ENCODE results near the gene TMEM125. TPM values are rescaled to one million over a fixed set of nuclear protein-coding genes. Genes with fewer than 3 reads are reported as not detected.

TMEM125 gene
- total and polyA plus RNA-seq, 9 of the 15 experiments (the other 6 are each of a cell fraction or from before 2014, with no cell fraction given), result 0.07 to 0.08 TPM; not detected in 7

DNA sequence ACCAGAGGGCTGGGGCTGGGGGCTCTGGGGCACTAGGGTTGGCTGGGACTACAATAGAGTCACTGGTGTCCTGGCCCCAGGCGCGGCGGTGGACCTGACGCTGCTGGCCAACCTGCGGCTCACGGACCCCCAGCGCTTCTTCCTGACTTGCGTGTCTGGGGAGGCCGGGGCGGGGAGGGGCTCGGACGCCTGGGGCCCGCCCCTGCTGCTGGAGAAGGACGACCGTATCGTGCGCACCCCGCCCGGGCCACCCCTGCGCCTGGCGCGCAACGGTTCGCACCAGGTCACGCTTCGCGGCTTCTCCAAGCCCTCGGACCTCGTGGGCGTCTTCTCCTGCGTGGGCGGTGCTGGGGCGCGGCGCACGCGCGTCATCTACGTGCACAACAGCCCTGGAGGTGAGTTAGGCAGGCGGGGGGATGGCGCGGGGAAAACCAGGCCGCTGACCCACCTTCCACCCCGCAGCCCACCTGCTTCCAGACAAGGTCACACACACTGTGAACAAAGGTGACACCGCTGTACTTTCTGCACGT is 35.1 kb downstream of the TMEM125 start:
- Histone ChIP-seq H3K9me1 (ENCODE audit: control insufficient read depth, insufficient read depth, low read length) (no peaks in the 10 kb centered on the region), H3K4me1 (replicated peaks in 1 of 2; ENCODE audit: control insufficient read depth in 2 of 2, insufficient read depth in 2 of 2, low read length in 2 of 2) (peaks cover 4 to 19% of the 10 kb centered on the region in 2 experiments; a peak in 4 of 5 replicates), H3K27ac (ENCODE audit: extremely low read depth, low read depth, low read length) (no peak overlapping the region), H2AFZ (ENCODE audit: low read depth, low read length) (peak overlapping the region; percentile 46), H3K79me2 (ENCODE audit: control insufficient read depth, insufficient read depth, low read length) (no peaks in the 10 kb centered on the region), H3K4me2 (ENCODE audit: insufficient read depth, low read length) (peak overlapping the region; percentile 44), H3K9me3 (replicated peaks; ENCODE audit: control insufficient read depth, insufficient read depth, low read depth, low read length) (0 out of 2 replicates have a peak, but pooled peaks cover 2% of the 10 kb centered on the region), H3K4me3 (no peak overlapping the region), H3K36me3 (ENCODE audit: control insufficient read depth, insufficient read depth, low read length) (no peaks in the 10 kb centered on the region), H3K9ac (ENCODE audit: insufficient read depth in 1 of 2, low read depth in 2 of 2, low read length in 2 of 2) (peak overlapping the region in 1 of 2 experiments; percentile 46; a peak in 2 of 4 replicates), H4K20me1 (replicated peaks; ENCODE audit: control insufficient read depth, insufficient read depth, low read length) (peaks cover 4% of the 10 kb centered on the region; the same call in 1 of the 2 replicates), H3K27me3 (ENCODE audit: control insufficient read depth in 2 of 2, insufficient read depth in 2 of 2, low read length in 2 of 2) (peaks cover 24 to 81% of the 10 kb centered on the region in 2 experiments)
- no TSS peak for BruUV-seq (replicated peaks)
- POLR2A ChIA-PET, result interaction anchor here (0.6 to 1.0 kb wide), 2 partner anchors 25 to 52 kb away, joined by 3 read pairs; no protein-coding TSS in a partner anchor
- CTCF ChIA-PET (ENCODE audit: low intra/inter-chr PET ratio), result no interaction called here
- in situ Hi-C loops (cut with MboI) (no loop called here), intact Hi-C loops (cut with micrococcal nuclease) (no loop called here)
- 5% methylated on average over 38 of the region's 46 CpGs for WGBS (ENCODE audit: insufficient coverage, low coverage, missing lambda C conversion rate)
- DNase-seq (ENCODE audit: extremely low read depth in 1 of 4, low spot score in 3 of 4) (peak; percentile 47 to 86 (median 69)), FAIRE-seq (no peak), ATAC-seq (peak; percentile 56)
- TF ChIP-seq CHD2 (IDR thresholded peaks at IDR 0.05; ENCODE audit: low read depth, low read length) (no peak), RHOXF2B (CRISPR knock-in tag; conservative IDR thresholded peaks at IDR 0.05) (no peak), HNRNPL (IDR thresholded peaks at IDR 0.05; ENCODE audit: low read depth, low read length) (no peak), RBBP5 (IDR thresholded peaks at IDR 0.05; ENCODE audit: borderline replicate concordance, insufficient read depth, low read length, poor library complexity, severe bottlenecking) (no peak), PRPF4 (IDR thresholded peaks at IDR 0.05; ENCODE audit: insufficient read depth, low read depth, low read length, poor library complexity, severe bottlenecking) (no peak), NONO (IDR thresholded peaks at IDR 0.05; ENCODE audit: low read depth in 2 of 2, low read length in 1 of 2) (no peak), NUFIP1 (IDR thresholded peaks at IDR 0.05; ENCODE audit: partially characterized antibody) (no peak), BHLHE40 (IDR thresholded peaks at IDR 0.05; ENCODE audit: low read length) (0 out of 2 replicates have a peak, but pooled peaks have one; percentile 5), BACH1 (tag; IDR thresholded peaks at IDR 0.05) (no peak), ZNF644 (tag; IDR thresholded peaks at IDR 0.05; ENCODE audit: low read depth) (no peak), NRF1 (conservative IDR thresholded peaks at IDR 0.05 in 1 of 2, IDR thresholded peaks at IDR 0.05 in 1 of 2) (peak; percentile 79 to 84), SETDB1 (IDR thresholded peaks at IDR 0.05; ENCODE audit: low read length) (no peak)
- TF ChIP-seq, protein P1, sequence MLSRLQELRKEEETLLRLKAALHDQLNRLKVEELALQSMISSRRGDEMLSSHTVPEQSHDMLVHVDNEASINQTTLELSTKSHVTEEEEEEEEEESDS (CRISPR knock-in tag; IDR thresholded peaks at IDR 0.05), result no peak
- TF ChIP-seq, protein P2, sequence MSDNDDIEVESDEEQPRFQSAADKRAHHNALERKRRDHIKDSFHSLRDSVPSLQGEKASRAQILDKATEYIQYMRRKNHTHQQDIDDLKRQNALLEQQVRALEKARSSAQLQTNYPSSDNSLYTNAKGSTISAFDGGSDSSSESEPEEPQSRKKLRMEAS (CRISPR knock-in tag; IDR thresholded peaks at IDR 0.05), result peak; percentile 92
- TF ChIP-seq, protein P3, sequence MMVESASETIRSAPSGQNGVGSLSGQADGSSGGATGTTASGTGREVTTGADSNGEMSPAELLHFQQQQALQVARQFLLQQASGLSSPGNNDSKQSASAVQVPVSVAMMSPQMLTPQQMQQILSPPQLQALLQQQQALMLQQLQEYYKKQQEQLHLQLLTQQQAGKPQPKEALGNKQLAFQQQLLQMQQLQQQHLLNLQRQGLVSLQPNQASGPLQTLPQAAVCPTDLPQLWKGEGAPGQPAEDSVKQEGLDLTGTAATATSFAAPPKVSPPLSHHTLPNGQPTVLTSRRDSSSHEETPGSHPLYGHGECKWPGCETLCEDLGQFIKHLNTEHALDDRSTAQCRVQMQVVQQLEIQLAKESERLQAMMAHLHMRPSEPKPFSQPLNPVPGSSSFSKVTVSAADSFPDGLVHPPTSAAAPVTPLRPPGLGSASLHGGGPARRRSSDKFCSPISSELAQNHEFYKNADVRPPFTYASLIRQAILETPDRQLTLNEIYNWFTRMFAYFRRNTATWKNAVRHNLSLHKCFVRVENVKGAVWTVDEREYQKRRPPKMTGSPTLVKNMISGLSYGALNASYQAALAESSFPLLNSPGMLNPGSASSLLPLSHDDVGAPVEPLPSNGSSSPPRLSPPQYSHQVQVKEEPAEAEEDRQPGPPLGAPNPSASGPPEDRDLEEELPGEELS (CRISPR knock-in tag; IDR thresholded peaks at IDR 0.05; ENCODE audit: borderline replicate concordance), result no peak
- TF ChIP-seq, protein P4, sequence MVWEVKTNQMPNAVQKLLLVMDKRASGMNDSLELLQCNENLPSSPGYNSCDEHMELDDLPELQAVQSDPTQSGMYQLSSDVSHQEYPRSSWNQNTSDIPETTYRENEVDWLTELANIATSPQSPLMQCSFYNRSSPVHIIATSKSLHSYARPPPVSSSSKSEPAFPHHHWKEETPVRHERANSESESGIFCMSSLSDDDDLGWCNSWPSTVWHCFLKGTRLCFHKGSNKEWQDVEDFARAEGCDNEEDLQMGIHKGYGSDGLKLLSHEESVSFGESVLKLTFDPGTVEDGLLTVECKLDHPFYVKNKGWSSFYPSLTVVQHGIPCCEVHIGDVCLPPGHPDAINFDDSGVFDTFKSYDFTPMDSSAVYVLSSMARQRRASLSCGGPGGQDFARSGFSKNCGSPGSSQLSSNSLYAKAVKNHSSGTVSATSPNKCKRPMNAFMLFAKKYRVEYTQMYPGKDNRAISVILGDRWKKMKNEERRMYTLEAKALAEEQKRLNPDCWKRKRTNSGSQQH (CRISPR knock-in tag; IDR thresholded peaks at IDR 0.05), result no peak
- TF ChIP-seq, protein P5, sequence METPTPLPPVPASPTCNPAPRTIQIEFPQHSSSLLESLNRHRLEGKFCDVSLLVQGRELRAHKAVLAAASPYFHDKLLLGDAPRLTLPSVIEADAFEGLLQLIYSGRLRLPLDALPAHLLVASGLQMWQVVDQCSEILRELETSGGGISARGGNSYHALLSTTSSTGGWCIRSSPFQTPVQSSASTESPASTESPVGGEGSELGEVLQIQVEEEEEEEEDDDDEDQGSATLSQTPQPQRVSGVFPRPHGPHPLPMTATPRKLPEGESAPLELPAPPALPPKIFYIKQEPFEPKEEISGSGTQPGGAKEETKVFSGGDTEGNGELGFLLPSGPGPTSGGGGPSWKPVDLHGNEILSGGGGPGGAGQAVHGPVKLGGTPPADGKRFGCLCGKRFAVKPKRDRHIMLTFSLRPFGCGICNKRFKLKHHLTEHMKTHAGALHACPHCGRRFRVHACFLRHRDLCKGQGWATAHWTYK (CRISPR knock-in tag; IDR thresholded peaks at IDR 0.05), result no peak
